Tibial artery (tissue), 4 donors: ENCODE results near the gene SRGN.

Source experiments
- DNase-seq, 2 donors: peaks; one replicate each; pipeline ENCODE4 v3.0.0-alpha.2; 2019
- H3K27ac ChIP-seq, 2 donors: fragments of 200-600 bp; sonication (generic) in 1 of 2; 1 replicate in 1 of 2; 2 replicates in 1 of 2; pipeline ENCODE4 v1.5.1; 2018 to 2019; ENCODE audit warnings: mild to moderate bottlenecking in 1 of 2
- H3K27me3 ChIP-seq, 2 donors: fragments of 200-600 bp; sonication (generic) in 1 of 2; one replicate each; pipeline versions ENCODE4 v1.5.1 to v1.6.0; 2016 to 2019
- H3K36me3 ChIP-seq, 3 donors: fragments of 200-600 bp; sonication (generic) in 2 of 3; one replicate each; pipeline ENCODE4 v1.5.1; 2016 to 2019; ENCODE audit warnings: mild to moderate bottlenecking in 2 of 3
- H3K4me1 ChIP-seq, 4 donors: fragments of 200-600 bp; sonication (generic) in 2 of 4; 1 replicate in 3 of 4; 2 replicates in 1 of 4; pipeline ENCODE4 v1.5.1; 2016 to 2019
- H3K4me3 ChIP-seq, 2 donors: fragments of 200-600 bp; sonication (generic) in 1 of 2; 1 replicate in 1 of 2; 2 replicates in 1 of 2; pipeline ENCODE4 v1.5.1; 2018 to 2019; ENCODE audit warnings: mild to moderate bottlenecking in 2 of 2
- H3K9me3 ChIP-seq, 3 donors: fragments of 200-600 bp; sonication (generic) in 1 of 3; one replicate each; pipeline ENCODE4 v1.5.1; 2016 to 2019
- intact Hi-C: fragments of 100-400 bp; cut with DNase I; formaldehyde crosslinking; loops from one replicate; pipeline ENCODE4 v1.15.0; 2023; ENCODE audit warnings: low total_unique reads
- TF ChIP-seq, protein P1 (sequence below), 2 experiments: fragments of 200-600 bp in 1 of 2; fragments of 450-650 bp in 1 of 2; IDR thresholded peaks; one replicate each; pipeline ENCODE4 v1.5.1; 2017 to 2019; ENCODE audit warnings: antibody characterized with exemption in 2 of 2, mild to moderate bottlenecking in 1 of 2, moderate library complexity in 1 of 2

Gene SRGN

DNA sequence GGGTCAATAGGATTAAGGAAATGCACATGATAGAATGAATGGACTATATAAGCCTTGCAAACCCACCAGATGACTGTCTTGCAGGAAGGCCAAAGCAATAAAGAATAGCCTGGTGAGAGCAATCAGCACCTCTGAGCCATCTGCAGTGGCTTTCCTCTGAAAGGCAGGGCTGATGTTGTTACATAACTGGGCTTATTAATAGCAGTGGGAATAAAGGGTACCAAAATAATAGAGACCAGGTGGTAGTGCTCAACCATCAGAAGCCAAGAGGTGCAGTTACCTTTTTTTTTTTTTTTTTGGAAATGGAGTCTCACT is 19.2 kb downstream of the SRGN start:
- Histone ChIP-seq H3K4me3 (no peak overlapping the region), H3K36me3 (peaks cover 0 to 5% (median 0%) of the 10 kb centered on the region in 3 donors), H3K4me1 (no peaks in the 10 kb centered on the region), H3K9me3 (no peaks in the 10 kb centered on the region), H3K27me3 (no peaks in the 10 kb centered on the region), H3K27ac (no peak overlapping the region)
- TF ChIP-seq, protein P1, sequence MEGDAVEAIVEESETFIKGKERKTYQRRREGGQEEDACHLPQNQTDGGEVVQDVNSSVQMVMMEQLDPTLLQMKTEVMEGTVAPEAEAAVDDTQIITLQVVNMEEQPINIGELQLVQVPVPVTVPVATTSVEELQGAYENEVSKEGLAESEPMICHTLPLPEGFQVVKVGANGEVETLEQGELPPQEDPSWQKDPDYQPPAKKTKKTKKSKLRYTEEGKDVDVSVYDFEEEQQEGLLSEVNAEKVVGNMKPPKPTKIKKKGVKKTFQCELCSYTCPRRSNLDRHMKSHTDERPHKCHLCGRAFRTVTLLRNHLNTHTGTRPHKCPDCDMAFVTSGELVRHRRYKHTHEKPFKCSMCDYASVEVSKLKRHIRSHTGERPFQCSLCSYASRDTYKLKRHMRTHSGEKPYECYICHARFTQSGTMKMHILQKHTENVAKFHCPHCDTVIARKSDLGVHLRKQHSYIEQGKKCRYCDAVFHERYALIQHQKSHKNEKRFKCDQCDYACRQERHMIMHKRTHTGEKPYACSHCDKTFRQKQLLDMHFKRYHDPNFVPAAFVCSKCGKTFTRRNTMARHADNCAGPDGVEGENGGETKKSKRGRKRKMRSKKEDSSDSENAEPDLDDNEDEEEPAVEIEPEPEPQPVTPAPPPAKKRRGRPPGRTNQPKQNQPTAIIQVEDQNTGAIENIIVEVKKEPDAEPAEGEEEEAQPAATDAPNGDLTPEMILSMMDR (IDR thresholded peaks at IDR 0.05) = no peak
- intact Hi-C loops = no loop called here
- DNase-seq = no peak

DNA sequence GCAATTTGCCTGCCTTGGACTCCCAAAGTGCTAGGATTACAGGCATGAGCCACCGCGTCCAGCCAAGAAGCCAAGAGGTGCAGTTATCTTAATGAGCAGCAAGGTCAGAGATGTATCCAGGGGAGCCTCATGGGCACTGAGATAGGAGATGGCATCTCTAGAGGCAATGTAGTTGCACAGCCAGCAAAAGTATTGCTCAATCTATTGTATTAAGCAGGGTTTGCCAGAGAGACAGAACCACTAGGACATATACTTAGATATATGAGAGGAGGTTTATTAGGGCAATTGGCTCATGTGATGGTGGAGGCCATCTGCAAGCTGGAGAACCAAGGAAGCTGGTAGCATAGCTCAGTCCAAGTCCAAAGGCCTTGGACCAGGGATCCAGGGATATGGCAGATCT is 19.8 kb downstream of the SRGN start:
- Histone ChIP-seq H3K4me3 (no peak overlapping the region), H3K9me3 (no peaks in the 10 kb centered on the region), H3K36me3 (peaks cover 0 to 5% (median 0%) of the 10 kb centered on the region in 3 donors), H3K4me1 (no peaks in the 10 kb centered on the region), H3K27me3 (no peaks in the 10 kb centered on the region), H3K27ac (no peak overlapping the region)
- no peak for DNase-seq
- TF ChIP-seq, protein P1 (IDR thresholded peaks at IDR 0.05) = no peak
- intact Hi-C loops = no loop called here

DNA sequence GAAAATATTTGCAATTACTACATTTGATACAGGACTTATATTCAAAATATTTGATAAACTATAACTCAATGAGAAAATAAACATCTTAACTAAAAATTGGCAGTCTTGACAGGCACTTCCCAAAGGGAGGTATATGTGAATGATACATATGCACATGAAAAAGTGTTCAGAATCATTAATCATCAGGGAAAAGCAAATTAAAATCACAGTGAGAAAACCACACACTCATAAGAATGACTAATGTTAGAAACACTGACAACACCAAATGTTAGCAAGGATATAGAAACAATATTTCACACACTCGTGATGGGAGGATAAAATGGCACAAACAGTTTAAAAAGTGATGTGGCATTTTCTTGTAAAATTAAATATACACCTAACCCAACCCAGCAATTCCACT is 32.0 kb downstream of the SRGN start:
- Histone ChIP-seq H3K27ac (no peak overlapping the region), H3K27me3 (no peaks in the 10 kb centered on the region), H3K4me1 (peaks cover 0 to 9% (median 5%) of the 10 kb centered on the region in 4 donors), H3K4me3 (no peak overlapping the region), H3K9me3 (no peaks in the 10 kb centered on the region), H3K36me3 (no peaks in the 10 kb centered on the region)
- intact Hi-C loops = no loop called here
- DNase-seq = no peak
- TF ChIP-seq, protein P1 (IDR thresholded peaks at IDR 0.05) = no peak

DNA sequence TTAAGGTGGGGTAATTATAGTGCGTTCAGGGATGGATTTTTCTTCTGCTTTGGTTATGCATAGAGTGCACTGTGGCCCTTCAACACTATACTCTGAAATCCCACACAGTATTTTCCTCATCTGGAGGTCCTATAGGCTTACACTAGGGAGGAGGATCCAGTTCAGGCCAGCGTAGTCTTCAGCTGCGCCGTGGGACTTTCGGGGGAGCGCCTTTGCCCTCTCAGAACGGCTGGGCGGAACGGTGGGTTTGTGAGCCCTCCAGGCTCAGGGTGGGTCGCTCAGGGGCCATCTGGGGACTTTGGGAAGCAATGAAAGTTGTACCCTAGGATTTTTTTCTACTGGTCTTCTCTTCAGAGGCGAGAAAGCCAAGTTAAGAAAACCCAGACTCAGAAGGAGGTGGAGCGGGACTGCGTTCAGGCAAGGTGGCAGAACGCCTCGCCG is 35.4 kb downstream of the SRGN start:
- DNase-seq = no peak
- Histone ChIP-seq H3K9me3 (no peaks in the 10 kb centered on the region), H3K4me3 (peak overlapping the region; percentile 71 to 93), H3K27ac (peak overlapping the region; percentile 98), H3K4me1 (peaks cover 0 to 24% (median 13%) of the 10 kb centered on the region in 4 donors), H3K36me3 (no peaks in the 10 kb centered on the region), H3K27me3 (no peaks in the 10 kb centered on the region)
- intact Hi-C loops = no loop called here
- TF ChIP-seq, protein P1 (IDR thresholded peaks at IDR 0.05) = no peak

DNA sequence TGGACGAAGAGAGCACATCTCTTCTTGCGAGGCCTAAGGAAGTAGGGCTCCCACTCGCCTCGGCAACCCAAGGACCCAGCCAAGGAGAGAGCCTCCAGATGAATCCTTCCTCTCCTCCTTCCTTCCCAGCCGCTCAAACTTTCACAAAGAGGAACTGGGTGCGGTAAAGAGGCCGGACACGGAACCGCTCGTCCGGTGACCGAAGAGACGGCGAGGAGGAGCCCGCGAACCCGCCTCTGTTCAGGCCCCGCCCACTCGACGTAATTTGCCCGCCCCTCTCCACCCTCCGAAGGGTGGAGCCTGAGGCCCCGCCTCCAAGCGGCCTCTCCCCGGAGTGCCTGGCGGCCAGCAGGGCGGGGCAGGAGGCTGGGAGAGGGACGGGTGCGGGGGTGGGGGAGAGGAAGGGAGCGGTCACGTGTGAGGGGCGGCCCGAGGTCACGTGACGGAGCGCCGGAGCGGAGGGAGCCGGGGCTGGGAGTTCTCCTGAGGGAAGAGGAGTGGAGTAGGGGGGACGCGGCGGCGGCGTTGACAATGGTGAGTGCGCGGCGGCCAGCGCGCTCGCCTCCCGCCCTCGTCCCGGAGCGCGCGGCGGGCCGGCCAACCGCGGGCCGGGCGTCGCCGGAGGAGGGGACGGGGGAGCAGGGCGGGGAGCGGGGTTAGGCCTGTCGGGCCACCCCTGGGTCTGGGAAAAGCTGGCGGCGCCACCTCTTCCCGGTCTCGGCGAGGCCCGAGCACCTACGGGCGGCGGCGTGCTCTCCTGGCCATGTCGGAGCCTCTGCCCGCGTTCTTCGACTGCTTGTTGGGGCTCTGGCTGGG is 36.1 kb downstream of the SRGN start, which contains the start of gene VPS26A:
VPS26A (plus strand) TSS at position 432 of the 816 bp plus-strand sequence; CDS start at position 532, 100 bp downstream.
- TF ChIP-seq, protein P1 (IDR thresholded peaks at IDR 0.05) = no peak
- intact Hi-C loops = no loop called here
- H3K27ac ChIP-seq = peak within 1 kb of the TSS; percentile 98
- peak within 1 kb of the TSS; percentile 71 to 93 for H3K4me3 ChIP-seq
- no peaks in the 10 kb centered on the region for H3K36me3 ChIP-seq
- H3K9me3 ChIP-seq = no peaks in the 10 kb centered on the region
- H3K27me3 ChIP-seq = no peaks in the 10 kb centered on the region
- peaks cover 0 to 24% (median 13%) of the 10 kb centered on the region in 4 donors for H3K4me1 ChIP-seq
- peak; percentile 98 to 99 for DNase-seq
